HEK293 (cell line): Measurements from ENCODE around the gene LCE4A.

Experiments used
- CTCF ChIA-PET: fragments of 350-600 bp; formaldehyde crosslinking; extraction: SDS; loops from one replicate; lab custom pipeline; 2021; ENCODE audit warnings: antibody characterized with exemption; lab: Yijun Ruan, JAX
- POLR2A ChIA-PET: fragments of 300-600 bp; formaldehyde crosslinking; extraction: SDS; loops from one replicate; lab custom pipeline; 2020; ENCODE audit warnings: antibody characterized with exemption, inconsistent platforms; lab: Yijun Ruan, JAX
- H3K27ac ChIP-seq: fragments of 200-500 bp; sonication (Bioruptor generic); 2 replicates; pipeline ENCODE4 v1.5.1; 2014; ENCODE audit warnings: low read depth, low read length, control low read depth, inconsistent platforms; ENCODE audit errors: extremely low read depth
- H3K36me3 ChIP-seq, 2 experiments: fragments of 200-500 bp in 1 of 2; sonication (Bioruptor generic) in 1 of 2; 1 replicate in 1 of 2; 2 replicates in 1 of 2; pipeline ENCODE4 v1.5.1; 2014 to 2017; ENCODE audit warnings: inconsistent platforms in 2 of 2, low read length in 2 of 2; ENCODE audit not compliant: control insufficient read depth in 2 of 2, insufficient read depth in 1 of 2
- H3K4me1 ChIP-seq: fragments of 200-500 bp; sonication (Bioruptor generic); 2 replicates; pipeline ENCODE4 v1.5.1; 2014; ENCODE audit warnings: mild to moderate bottlenecking, low read length, inconsistent platforms; ENCODE audit not compliant: control insufficient read depth, insufficient read depth
- H3K4me3 ChIP-seq: 2 replicates; pipeline ENCODE4 v1.5.1; 2011; ENCODE audit warnings: low read depth, mild to moderate bottlenecking, control low read depth, low read length, moderate library complexity
- H3K9me3 ChIP-seq: fragments of 200-500 bp; sonication (Bioruptor generic); 2 replicates; pipeline ENCODE4 v1.5.1; 2014; ENCODE audit warnings: low read depth, low read length, inconsistent platforms; ENCODE audit not compliant: control insufficient read depth, insufficient read depth
- BCL6B ChIP-seq: fragments of 450-650 bp; formaldehyde crosslinking; IDR thresholded peaks from 2 replicates; pipeline ENCODE4 v1.5.1; 2017; ENCODE audit warnings: missing biosample characterization, missing genetic modification characterization
- EGR2 ChIP-seq: fragments of 450-650 bp; formaldehyde crosslinking; IDR thresholded peaks from 2 replicates; pipeline ENCODE4 v1.5.1; 2016; ENCODE audit warnings: low read depth, missing biosample characterization, missing genetic modification characterization
- GLIS1 ChIP-seq: fragments of 450-650 bp; formaldehyde crosslinking; IDR thresholded peaks from 2 replicates; pipeline ENCODE4 v1.5.1; 2016; ENCODE audit warnings: missing biosample characterization, missing genetic modification characterization
- IKZF3 ChIP-seq: fragments of 450-650 bp; IDR thresholded peaks from 2 replicates; pipeline ENCODE4 v1.5.0; 2018; ENCODE audit warnings: missing biosample characterization, mild to moderate bottlenecking, missing genetic modification characterization, moderate library complexity
- RBAK ChIP-seq: fragments of 450-650 bp; formaldehyde crosslinking; IDR thresholded peaks from 2 replicates; pipeline ENCODE4 v1.5.1; 2016; ENCODE audit warnings: missing biosample characterization, missing genetic modification characterization
- SCRT1 ChIP-seq: fragments of 450-650 bp; formaldehyde crosslinking; IDR thresholded peaks from 2 replicates; pipeline ENCODE4 v1.5.1; 2016; ENCODE audit warnings: missing biosample characterization, missing genetic modification characterization, borderline replicate concordance
- SETDB1 ChIP-seq: IDR thresholded peaks from one replicate; pipeline ENCODE4 v1.6.1; 2017; ENCODE audit warnings: mild to moderate bottlenecking, low read length, moderate library complexity, mixed read lengths; ENCODE audit not compliant: insufficient read length
- WT1 ChIP-seq: fragments of 450-650 bp; formaldehyde crosslinking; IDR thresholded peaks from 2 replicates; pipeline ENCODE4 v1.5.1; 2016; ENCODE audit warnings: missing biosample characterization, missing genetic modification characterization
- ZBTB1 ChIP-seq: fragments of 450-650 bp; formaldehyde crosslinking; IDR thresholded peaks from 2 replicates; pipeline ENCODE4 v1.5.1; 2016; ENCODE audit warnings: missing biosample characterization, missing genetic modification characterization
- ZBTB21 ChIP-seq: fragments of 450-650 bp; formaldehyde crosslinking; IDR thresholded peaks from 2 replicates; pipeline ENCODE4 v1.5.1; 2017; ENCODE audit warnings: missing biosample characterization, missing genetic modification characterization
- ZBTB48 ChIP-seq: fragments of 450-650 bp; formaldehyde crosslinking; IDR thresholded peaks from 2 replicates; pipeline ENCODE4 v1.5.1; 2016; ENCODE audit warnings: missing biosample characterization, missing genetic modification characterization
- ZFP3 ChIP-seq: fragments of 450-650 bp; formaldehyde crosslinking; IDR thresholded peaks from 2 replicates; pipeline ENCODE4 v1.5.1; 2016; ENCODE audit warnings: low read depth, missing biosample characterization, missing genetic modification characterization
- ZNF155 ChIP-seq: fragments of 450-650 bp; formaldehyde crosslinking; IDR thresholded peaks from 2 replicates; pipeline ENCODE4 v1.5.1; 2016; ENCODE audit warnings: missing biosample characterization, missing genetic modification characterization
- ZNF157 ChIP-seq: fragments of 450-650 bp; formaldehyde crosslinking; IDR thresholded peaks from 2 replicates; pipeline ENCODE4 v1.5.1; 2016; ENCODE audit warnings: missing biosample characterization, missing genetic modification characterization
- ZNF184 ChIP-seq: fragments of 450-650 bp; IDR thresholded peaks from 2 replicates; pipeline ENCODE4 v1.5.1; 2018; ENCODE audit warnings: missing biosample characterization, mild to moderate bottlenecking, missing genetic modification characterization
- ZNF2 ChIP-seq: fragments of 450-650 bp; formaldehyde crosslinking; IDR thresholded peaks from 2 replicates; pipeline ENCODE4 v1.5.1; 2016; ENCODE audit warnings: missing biosample characterization, missing genetic modification characterization
- ZNF211 ChIP-seq: fragments of 450-650 bp; formaldehyde crosslinking; IDR thresholded peaks from 2 replicates; pipeline ENCODE4 v1.5.1; 2016; ENCODE audit warnings: low read depth, missing biosample characterization, missing genetic modification characterization
- ZNF214 ChIP-seq: fragments of 450-650 bp; formaldehyde crosslinking; IDR thresholded peaks from 2 replicates; pipeline ENCODE4 v1.5.1; 2017; ENCODE audit warnings: missing biosample characterization, mild to moderate bottlenecking, missing genetic modification characterization, borderline replicate concordance
- ZNF23 ChIP-seq: fragments of 450-650 bp; formaldehyde crosslinking; IDR thresholded peaks from 2 replicates; pipeline ENCODE4 v1.5.1; 2016; ENCODE audit warnings: missing biosample characterization, missing genetic modification characterization, borderline replicate concordance
- ZNF311 ChIP-seq: fragments of 450-650 bp; formaldehyde crosslinking; IDR thresholded peaks from 2 replicates; pipeline ENCODE4 v1.5.1; 2017; ENCODE audit warnings: missing biosample characterization, missing genetic modification characterization, borderline replicate concordance
- ZNF398 ChIP-seq: fragments of 450-650 bp; formaldehyde crosslinking; IDR thresholded peaks from 2 replicates; pipeline ENCODE4 v1.5.1; 2017; ENCODE audit warnings: missing biosample characterization, missing genetic modification characterization
- ZNF488 ChIP-seq: fragments of 450-650 bp; formaldehyde crosslinking; IDR thresholded peaks from 2 replicates; pipeline ENCODE4 v1.5.1; 2016; ENCODE audit warnings: missing biosample characterization, missing genetic modification characterization
- ZNF544 ChIP-seq: fragments of 450-650 bp; formaldehyde crosslinking; IDR thresholded peaks from 2 replicates; pipeline ENCODE4 v1.5.0; 2017; ENCODE audit warnings: missing biosample characterization, missing genetic modification characterization
- ZNF548 ChIP-seq: fragments of 450-650 bp; formaldehyde crosslinking; IDR thresholded peaks from 2 replicates; pipeline ENCODE4 v1.5.1; 2016; ENCODE audit warnings: missing biosample characterization, missing genetic modification characterization
- ZNF555 ChIP-seq: fragments of 450-650 bp; formaldehyde crosslinking; conservative IDR thresholded peaks from 2 replicates; pipeline ENCODE4 v1.5.1; 2017; ENCODE audit warnings: missing biosample characterization, mild to moderate bottlenecking, missing genetic modification characterization, inconsistent platforms
- ZNF561 ChIP-seq: fragments of 450-650 bp; IDR thresholded peaks from 2 replicates; pipeline ENCODE4 v1.5.1; 2018; ENCODE audit warnings: missing biosample characterization, missing genetic modification characterization, borderline replicate concordance
- ZNF660 ChIP-seq: fragments of 450-650 bp; IDR thresholded peaks from 2 replicates; pipeline ENCODE4 v1.5.1; 2018; ENCODE audit warnings: missing biosample characterization, mild to moderate bottlenecking, missing genetic modification characterization
- ZNF747 ChIP-seq: fragments of 450-650 bp; formaldehyde crosslinking; IDR thresholded peaks from 2 replicates; pipeline ENCODE4 v1.5.1; 2016; ENCODE audit warnings: missing biosample characterization, missing genetic modification characterization
- ZNF76 ChIP-seq: fragments of 450-650 bp; formaldehyde crosslinking; IDR thresholded peaks from 2 replicates; pipeline ENCODE4; 2016; ENCODE audit warnings: low read depth, missing biosample characterization, missing genetic modification characterization, borderline replicate concordance
- ZNF785 ChIP-seq: fragments of 450-650 bp; formaldehyde crosslinking; IDR thresholded peaks from 2 replicates; pipeline ENCODE4 v1.5.1; 2016; ENCODE audit warnings: missing biosample characterization, missing genetic modification characterization
- ZSCAN16 ChIP-seq: fragments of 450-650 bp; formaldehyde crosslinking; IDR thresholded peaks from 2 replicates; pipeline ENCODE4 v1.5.1; 2016; ENCODE audit warnings: missing biosample characterization, missing genetic modification characterization
- ZSCAN5A ChIP-seq: fragments of 450-650 bp; formaldehyde crosslinking; IDR thresholded peaks from 2 replicates; pipeline ENCODE4 v1.5.1; 2016; ENCODE audit warnings: missing biosample characterization, missing genetic modification characterization

Gene LCE4A

GRCh38 chr1:152747831-152748230, 39.9 kb downstream of the LCE4A start:
- POLR2A ChIA-PET = no interaction called here

GRCh38 chr1:152752225-152752624, 44.3 kb downstream of the LCE4A start:
- TF ChIP-seq ZNF214 (tag by site-specific recombination) (no peak), SETDB1 (no peak), ZBTB48 (tag by site-specific recombination) (no peak), ZNF785 (tag by site-specific recombination) (no peak), WT1 (tag by site-specific recombination) (no peak), ZNF561 (tag by site-specific recombination) (no peak), EGR2 (tag by site-specific recombination) (no peak), ZNF660 (no peak), ZNF157 (tag by site-specific recombination) (no peak), ZNF23 (tag by site-specific recombination) (no peak), ZNF747 (no peak), IKZF3 (tag by site-specific recombination) (no peak), ZNF155 (no peak), ZNF488 (tag by site-specific recombination) (no peak), ZFP3 (tag by site-specific recombination) (no peak), ZNF2 (tag by site-specific recombination) (no peak), SCRT1 (tag by site-specific recombination) (no peak), ZNF211 (tag by site-specific recombination) (no peak), ZNF184 (tag by site-specific recombination) (no peak)
- no peaks in the 10 kb centered on the region for H3K4me1 ChIP-seq
- no peaks in the 10 kb centered on the region for H3K36me3 ChIP-seq
- CTCF ChIA-PET = interaction anchor here (0.6 kb wide), 1 partner anchor 16 kb away, joined by 3 read pairs; no protein-coding TSS in a partner anchor
- H3K4me3 ChIP-seq = no peak overlapping the region
- H3K27ac ChIP-seq = no peak overlapping the region
- POLR2A ChIA-PET = no interaction called here
- H3K9me3 ChIP-seq = no peaks in the 10 kb centered on the region

More at GRCh38 chr1:152747831-152748230, 39.9 kb downstream of the LCE4A start:
- CTCF ChIA-PET = no interaction called here
- Histone ChIP-seq H3K9me3 (no peaks in the 10 kb centered on the region), H3K4me1 (no peaks in the 10 kb centered on the region), H3K36me3 (no peaks in the 10 kb centered on the region), H3K27ac (no peak overlapping the region), H3K4me3 (no peak overlapping the region)
- TF ChIP-seq ZBTB1 (tag by site-specific recombination) = no peak
- TF ChIP-seq ZNF311 (tag by site-specific recombination) = no peak
- no peak for TF ChIP-seq WT1 (tag by site-specific recombination)
- no peak for TF ChIP-seq BCL6B
- no peak for TF ChIP-seq ZNF211 (tag by site-specific recombination)
- TF ChIP-seq ZNF747 = no peak
- TF ChIP-seq ZNF555 = no peak
- TF ChIP-seq ZNF398 (tag by site-specific recombination) = no peak
- no peak for TF ChIP-seq ZSCAN16 (tag by site-specific recombination)
- TF ChIP-seq GLIS1 (tag by site-specific recombination) = no peak
- TF ChIP-seq RBAK (tag by site-specific recombination) = no peak
- no peak for TF ChIP-seq ZNF544
- no peak for TF ChIP-seq ZNF76 (tag by site-specific recombination)
- TF ChIP-seq ZNF548 (tag by site-specific recombination) = no peak
- TF ChIP-seq ZBTB21 (tag by site-specific recombination) = no peak
- no peak for TF ChIP-seq ZSCAN5A (tag by site-specific recombination)
